HG02981 (cell line): ENCODE data around the gene LMF2.

ENCODE experiments used
- ATAC-seq: cut with Tn5 transposase; IDR thresholded peaks from one replicate; pipeline ENCODE4 v1.9.1; 2021; ENCODE audit warnings: mild to moderate bottlenecking, moderate library complexity; ENCODE audit not compliant: unreplicated experiment

Gene LMF2

DNA sequence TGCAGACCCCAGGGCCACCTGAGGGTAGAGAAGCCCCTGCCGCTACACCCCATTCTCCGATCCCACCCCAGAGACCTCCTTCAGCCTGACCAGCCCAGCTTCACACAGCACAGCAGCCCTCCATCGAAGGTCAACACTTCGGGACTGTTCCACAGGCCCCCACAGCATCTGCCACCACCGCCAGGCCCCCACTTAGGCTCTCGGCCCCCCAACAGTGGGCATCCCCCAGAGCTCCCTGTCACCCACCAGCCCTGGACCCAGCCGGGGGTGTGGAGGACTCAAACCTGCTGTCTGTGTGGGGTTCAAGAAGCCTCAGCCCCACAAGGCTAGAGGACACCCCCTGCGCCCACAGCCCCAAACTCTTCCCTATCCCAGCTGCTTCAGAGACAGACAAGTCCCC is 38.9 kb downstream of the LMF2 start:
- no peak for ATAC-seq

DNA sequence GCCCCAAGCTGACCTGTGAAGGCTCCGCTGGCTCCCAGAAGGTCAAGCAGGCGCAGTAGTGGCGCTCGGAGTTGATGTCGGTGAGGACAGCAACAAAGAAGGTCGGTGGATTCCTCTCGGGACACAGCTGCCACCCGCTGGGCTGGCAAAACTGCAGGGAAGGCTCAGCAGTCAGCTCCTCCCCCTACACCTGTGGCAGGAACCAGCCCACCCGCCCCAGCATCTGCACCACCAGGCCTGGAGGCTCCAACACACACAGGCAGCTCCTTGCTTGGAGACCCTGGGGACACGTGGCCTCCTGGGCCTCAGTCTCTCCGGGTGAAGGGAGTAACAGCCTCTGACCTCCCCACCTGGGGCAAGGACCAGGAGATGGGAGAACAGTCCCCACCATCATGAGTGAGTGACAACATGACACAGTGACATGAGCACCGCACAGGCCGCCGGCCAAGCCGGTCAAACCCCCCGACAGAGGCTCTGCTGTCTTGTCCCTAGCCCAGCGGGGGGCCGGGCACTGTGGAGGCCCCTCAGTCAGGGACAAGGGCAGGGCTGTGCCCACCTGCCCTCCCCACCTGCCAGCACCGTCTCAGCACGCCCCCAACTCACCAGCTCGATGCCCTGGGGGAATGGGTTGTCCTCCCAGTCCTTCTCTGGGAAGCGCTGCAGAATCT is 39.6 kb downstream of the LMF2 start:
- no peak for ATAC-seq

DNA sequence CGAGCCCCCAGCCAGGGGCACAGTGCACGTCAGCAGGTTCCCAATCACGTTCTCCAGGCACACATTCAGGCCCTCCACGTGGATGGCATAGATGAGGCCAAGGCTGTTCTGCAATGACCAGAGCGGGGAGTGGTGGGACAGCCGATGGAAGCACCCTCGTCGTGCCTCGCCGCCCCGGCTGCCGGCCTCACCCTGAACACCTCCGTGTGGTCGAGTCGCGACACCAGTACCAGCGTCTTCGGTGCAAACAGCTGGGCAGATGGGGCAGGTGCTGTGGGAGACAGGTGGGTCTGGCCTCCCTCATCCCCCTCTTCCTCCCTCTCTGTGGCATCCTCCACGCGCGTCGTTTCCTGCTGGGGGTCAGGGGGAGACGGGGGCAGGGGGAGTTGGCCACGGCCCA is 40.2 kb downstream of the LMF2 start:
- no peak for ATAC-seq

DNA sequence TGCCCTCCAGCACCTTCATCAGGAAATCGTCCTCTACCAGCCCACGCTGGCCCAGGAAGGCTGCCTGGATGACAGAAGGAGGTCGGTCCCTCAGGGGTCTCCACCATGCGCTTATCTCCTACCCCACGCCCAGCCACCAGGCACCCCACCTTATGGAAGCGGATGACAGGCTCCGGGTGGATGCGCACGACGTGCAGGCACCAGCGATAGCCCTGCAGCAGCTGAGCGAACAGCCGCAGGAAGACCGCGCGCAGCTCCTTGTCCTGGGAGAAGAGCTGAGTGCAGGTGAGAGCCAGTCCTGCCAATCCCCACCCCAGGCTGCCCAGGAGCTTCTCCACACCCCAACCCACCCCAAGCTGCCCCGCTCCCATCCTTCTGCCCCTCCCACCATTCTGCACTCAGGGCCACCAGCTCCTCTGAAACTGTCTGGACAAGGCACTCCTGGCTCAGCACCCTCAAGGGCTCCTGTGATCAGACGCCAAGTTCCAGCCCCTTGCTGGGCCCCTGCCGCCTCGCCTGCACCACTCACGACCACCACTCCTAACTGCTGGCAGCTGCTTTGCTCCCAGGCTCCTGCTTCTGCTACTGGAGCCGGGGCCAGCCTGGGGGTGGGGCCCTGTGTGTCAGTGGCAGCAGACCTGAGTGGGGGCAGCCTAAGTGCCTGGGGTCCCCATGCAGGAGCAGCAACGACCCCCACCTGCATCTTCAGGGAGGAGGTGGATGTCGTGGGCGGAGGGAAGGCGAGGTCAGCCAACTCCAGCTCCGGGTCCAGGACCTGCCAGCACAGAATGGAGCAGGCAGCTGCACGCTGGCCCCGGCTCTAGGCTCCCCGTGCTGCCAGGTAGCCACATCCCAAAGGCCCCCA is 42.2 kb downstream of the LMF2 start:
- no peak for ATAC-seq

DNA sequence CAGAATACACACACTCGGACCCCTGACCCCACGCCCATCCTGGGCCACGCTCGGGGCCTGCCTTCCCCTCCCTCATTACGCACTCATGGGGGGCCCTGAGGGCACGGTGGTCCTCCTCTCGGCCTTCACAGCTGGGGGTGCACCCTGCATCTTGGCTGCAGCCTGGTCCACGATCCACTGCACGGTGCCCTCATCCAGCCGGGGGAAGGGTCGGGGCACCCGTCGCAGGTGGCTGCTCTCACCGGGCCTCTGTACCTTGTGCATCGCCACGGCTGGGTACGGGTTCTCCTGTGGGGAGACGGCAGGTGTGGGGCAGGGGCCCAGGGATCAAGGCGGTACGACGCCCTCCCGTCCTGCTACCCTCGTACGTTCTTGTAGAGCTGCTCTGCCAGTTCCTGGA is 43.1 kb downstream of the LMF2 start:
- ATAC-seq: no peak

DNA sequence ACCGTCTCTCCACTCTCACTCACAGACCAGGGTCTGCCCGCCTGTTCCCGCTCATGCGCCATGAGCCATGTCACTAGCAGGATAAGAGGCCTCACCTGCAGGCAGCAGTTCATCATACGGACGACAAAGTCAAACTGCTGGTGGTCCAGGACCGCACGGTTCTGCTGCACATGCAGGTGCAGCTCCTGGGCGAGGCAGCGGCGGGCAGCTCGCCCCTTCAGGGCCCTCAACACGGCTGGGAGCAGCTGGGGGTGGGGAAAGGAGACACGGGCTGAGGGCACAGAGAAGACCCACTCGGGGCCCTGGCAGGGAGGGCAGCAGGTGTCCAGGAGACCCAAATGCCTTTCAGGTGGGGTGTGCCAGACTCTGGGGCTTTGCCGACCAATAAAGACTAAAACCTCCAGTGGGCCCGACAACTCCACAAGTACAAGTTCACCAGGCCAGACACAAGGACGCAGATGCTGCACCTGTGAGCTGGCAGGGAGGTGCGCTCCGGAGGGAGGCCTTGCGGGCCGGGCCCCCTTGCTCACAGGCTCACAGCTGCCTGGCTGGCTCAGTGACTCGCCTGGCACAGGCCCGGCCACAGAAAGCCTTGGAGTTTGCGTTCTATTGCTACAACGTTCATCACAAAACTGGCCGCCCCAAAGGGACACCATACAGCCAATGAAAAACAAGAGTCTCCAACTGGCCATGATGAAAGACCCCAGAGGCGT is 44.2 kb downstream of the LMF2 start:
- no peak for ATAC-seq

DNA sequence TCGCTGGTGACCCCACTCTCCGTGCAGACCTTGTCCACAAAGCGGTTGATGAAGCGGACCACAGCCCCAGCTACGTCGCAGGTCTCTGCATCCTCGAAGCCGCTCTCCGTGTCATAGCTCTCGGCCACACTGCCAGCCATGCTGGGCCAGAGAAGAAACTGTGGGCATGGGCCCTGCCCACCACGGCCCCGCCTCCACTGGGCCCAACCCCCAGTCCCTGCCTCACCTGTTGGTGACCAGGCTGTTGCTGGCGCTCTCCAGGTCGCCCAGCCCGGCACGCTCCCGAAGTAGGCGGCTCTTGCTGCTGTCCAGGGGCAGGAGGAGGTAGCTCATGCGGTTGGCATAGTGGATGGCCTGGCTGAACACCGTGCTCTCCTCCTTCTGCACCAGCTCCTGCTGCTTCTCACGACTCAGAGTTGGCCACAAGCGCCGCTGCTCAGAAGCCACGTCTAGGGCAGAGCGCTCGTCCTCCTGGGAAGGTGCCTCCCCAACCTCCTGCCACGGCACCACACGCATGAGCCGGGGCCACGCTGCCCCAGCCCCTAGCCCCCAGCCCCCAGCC is 45.4 kb downstream of the LMF2 start:
- ATAC-seq: no peak

DNA sequence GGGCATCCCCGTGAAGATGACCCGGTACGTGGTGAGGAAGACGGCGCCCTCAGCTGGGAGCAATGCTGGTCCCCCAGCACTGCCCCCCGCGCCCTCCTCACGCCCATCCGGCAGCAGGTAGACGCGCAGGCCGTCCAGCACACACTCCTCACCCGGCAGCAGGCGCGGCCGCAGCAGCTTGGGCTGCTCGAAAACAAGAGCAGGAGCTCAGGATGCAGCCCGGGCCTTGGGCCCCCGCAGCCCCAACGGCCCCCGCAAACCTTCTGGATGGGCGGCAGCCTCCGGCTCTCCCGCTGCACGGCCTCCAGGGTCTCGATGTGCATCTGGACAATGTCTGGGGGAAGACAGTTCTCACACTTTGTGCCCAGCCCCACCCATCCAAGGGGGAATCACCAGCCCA is 46.0 kb downstream of the LMF2 start:
- ATAC-seq: no peak

DNA sequence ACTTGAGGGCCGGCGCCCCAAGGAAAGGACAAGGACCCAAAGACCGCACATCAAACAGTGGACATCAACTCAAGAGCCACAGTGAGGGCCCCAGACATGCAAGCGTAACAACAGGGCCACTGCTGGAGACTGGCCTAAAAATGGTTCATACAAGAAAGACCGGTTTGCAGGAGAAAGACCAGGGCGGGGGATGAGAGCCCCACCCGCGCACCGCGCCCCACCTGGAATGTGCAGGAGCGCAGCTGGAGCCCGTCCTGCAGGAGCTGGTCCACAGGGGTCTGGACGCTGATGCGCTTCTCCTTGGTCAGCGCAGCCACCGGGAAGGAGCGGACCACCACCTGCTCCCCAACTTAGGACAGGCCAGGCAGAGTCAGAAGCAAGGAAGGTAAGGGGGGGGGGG is 46.6 kb downstream of the LMF2 start:
- no peak for ATAC-seq

DNA sequence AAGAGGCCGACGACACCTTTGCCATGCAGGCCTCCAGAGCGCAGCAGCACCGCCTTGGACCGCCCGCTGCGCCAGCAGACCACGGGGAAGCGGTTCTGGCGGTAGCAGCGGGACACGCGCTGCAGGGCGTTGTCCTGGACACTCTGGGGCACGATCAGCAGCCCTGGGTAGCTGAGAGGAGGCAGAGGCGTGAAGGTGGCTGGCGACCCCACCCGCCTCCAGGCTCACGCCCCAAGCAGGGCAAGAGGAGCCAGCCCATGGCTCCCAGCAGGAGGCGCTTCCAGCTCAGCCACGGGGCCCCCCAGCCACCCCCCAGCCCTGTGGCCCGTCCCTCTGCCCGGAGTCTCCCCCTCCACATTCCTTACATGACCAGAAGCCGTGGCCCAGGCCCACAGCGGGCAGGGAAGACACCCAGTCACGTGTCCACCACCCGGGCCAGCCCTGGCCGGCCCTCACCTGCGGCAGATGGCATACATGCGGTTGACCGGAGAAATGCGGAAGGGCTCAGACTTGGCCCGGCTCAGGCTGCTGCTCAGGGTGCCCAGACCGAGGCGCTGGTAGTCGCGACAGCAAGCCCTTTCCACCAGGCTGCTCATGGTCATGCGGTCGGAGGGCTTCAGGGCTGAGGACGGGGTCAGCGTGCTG is 47.9 kb downstream of the LMF2 start:
- no peak for ATAC-seq

DNA sequence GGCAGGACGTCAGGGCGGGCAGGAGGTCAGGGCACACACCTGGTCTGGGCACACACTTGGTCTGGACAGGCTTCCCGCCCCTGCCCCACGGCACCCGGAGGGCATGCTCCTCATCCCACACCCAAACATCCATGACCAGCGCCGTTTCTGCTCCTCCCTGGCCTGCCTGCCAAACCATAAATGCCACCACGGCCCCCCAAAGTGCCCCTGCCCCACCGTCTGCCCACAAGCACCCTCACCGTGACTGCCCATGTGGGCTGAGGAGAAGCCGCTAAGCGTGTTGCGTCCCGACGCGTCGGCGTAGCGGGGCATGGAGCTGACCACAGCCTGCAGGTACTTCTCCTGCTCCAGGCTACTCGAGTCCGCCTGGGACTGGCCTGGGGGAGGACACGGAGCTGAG is 48.5 kb downstream of the LMF2 start:
- ATAC-seq: no peak

DNA sequence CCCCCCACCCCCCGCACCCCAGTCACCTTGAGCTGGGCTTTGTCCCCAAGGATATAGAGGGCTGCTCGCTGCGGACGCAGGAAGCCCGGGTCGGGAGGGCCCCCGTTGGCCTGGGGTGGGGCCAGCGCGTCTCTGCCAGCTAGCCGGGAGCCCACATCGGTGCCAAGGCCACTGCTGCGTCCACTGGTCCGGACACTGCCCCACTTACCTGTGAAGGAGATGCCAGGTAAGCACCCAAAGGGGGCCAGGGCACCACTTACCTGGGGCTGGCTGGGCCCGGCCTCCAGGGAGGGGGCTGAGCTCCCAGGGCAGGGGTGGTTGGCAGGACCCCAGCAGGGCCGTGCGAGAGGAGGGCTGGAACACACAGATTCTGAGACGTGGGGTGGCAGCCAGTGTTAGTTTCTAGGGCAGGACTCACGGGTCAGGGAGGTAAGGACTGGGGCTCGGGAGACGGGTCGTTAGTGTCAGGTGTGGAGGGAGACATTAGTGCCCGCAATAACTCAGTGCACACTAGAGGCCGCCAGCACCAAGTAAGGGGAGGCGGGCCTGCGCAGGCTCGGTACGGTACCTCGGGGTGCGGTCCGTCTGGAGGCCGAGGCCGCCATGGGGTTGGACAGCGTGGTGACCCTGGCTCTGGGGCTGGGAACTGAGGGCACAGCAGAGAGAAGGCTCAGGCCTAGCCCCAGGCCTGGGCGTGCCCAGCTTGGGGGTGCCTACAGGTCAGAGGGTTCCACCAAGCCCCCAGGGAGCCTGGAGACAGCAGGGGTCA is 50.9 kb downstream of the LMF2 start:
- ATAC-seq: no peak

DNA sequence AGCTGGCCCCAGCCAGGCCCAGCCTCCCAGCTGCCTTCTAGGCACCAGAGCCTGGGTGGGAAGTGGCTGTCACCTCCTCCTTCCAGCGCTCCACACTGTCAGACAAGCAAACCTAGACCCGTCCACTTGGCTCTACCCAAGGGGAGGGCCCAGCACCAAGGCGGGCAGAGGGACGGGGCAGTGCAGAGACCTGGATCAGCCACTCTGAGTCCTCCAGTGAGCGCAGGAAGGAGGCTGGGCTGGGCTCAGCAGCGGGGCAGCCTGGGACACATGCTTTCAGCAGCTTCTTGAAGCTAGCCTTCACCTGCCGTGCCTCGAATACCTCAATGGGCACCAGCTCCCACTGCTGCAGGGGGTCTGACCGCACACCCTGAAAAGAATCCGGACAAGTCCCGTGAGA is 51.5 kb downstream of the LMF2 start:
- ATAC-seq: no peak

DNA sequence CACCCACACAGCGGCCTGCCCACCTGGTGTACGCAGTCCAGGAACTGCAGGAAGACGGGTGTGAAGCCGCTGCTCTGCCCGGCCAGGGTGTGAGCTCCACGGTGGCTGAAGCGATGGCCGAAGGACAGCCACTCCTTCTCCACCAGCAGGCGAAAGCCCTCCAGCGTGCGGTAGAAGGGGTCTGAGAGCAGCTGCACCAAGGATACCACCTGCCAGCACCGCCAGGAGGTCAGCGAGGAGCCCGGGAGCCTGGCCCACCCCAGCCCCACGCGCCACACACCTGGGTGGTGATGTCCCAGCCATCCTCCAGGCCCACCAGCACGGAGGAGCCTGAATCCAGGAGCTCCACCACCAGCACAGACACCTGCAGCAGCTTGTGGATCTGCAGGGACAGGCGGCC is 52.3 kb downstream of the LMF2 start:
- ATAC-seq: no peak

DNA sequence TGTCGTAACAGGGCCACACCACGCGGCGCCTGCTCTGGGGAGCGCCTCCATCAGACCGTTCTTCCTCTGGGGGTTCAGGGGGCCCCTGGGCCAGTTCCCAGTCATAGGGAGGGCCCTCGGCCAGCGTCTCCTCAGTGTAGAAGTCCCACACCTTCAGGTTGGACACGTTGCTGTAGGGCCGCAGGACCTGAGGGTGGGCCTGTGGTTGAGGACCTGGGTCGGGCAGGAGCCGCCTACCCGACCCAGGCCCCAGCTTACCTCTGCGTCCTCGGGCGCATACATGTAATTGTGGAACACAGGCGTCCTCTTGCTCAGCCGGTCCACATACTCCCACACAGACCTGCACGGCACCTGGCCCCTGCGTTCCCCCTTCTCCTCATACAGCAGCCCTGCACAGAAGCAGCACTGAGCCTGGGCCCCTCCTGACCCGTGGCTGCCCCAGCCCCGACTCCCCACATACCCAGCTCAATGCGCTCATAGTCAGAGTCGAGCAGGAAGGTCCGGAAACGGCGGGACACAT is 52.9 kb downstream of the LMF2 start:
- ATAC-seq: no peak
